Left lung (tissue), 10 donors: ENCODE data around the gene YY1. TPM values are rescaled to one million over a fixed set of nuclear protein-coding genes. Genes with fewer than 3 reads are reported as not detected.

ENCODE experiments used
- ATAC-seq: fragments of 200-7000 bp; cut with Tn5 transposase; one replicate; pipeline ENCODE4 v1.9.1; 2020; ENCODE audit warnings: moderate library complexity
- DNase-seq, 4 donors: peaks; one replicate each; pipeline ENCODE4 v3.0.0-alpha.2; 2013 to 2020
- H3K27ac ChIP-seq, 2 donors: fragments of 200-600 bp; sonication (generic) in 1 of 2; one replicate each; pipeline versions ENCODE4 v1.5.0 to v1.8.0; 2020 to 2021
- H3K27me3 ChIP-seq, 2 donors: fragments of 200-600 bp; sonication (generic) in 1 of 2; one replicate each; pipeline versions ENCODE4 v1.5.0 to v1.8.0; 2020 to 2021
- H3K36me3 ChIP-seq, 2 donors: fragments of 200-600 bp; sonication (generic) in 1 of 2; one replicate each; pipeline versions ENCODE4 v1.5.0 to v1.8.0; 2020 to 2021
- H3K4me1 ChIP-seq, 2 donors: fragments of 200-600 bp; one replicate each; pipeline ENCODE4 v1.8.0; 2021
- H3K4me3 ChIP-seq, 2 donors: fragments of 200-600 bp; sonication (generic) in 1 of 2; one replicate each; pipeline versions ENCODE4 v1.5.0 to v1.8.0; 2020 to 2021; ENCODE audit warnings: mild to moderate bottlenecking in 1 of 2
- H3K9me3 ChIP-seq, 2 donors: fragments of 200-600 bp; sonication (generic) in 1 of 2; one replicate each; pipeline versions ENCODE4 v1.5.0 to v1.8.0; 2020 to 2021
- intact Hi-C, 2 donors: fragments of 100-400 bp; cut with DNase I; formaldehyde crosslinking; loops; one replicate each; pipeline versions ENCODE4 v1.11.2 to v1.14.2; 2022
- polyA plus RNA-seq, 6 donors: library from polyadenylated mRNA; unstranded; fragments of 120-200 nt; gene quantifications; one replicate each; pipeline ENCODE4 v1.2.1, GENCODE V29; 2013; ENCODE audit not compliant: insufficient read length in 6 of 6
- total RNA-seq, 2 donors: library from RNA; stranded (reverse); fragmentation: NEBNext Ultra II Directional; extraction: Animal tissue kit (Norgen Biotek cat#: 25700); gene quantifications; one replicate each; pipeline ENCODE4 v1.2.1, GENCODE V29; 2021
- TF ChIP-seq, protein P1 (sequence below), 2 donors: fragments of 200-600 bp; sonication (generic) in 1 of 2; IDR thresholded peaks; one replicate each; pipeline versions ENCODE4 v1.5.0 to v1.8.0; 2021; ENCODE audit warnings: antibody characterized with exemption in 2 of 2
- donor health status: DM: no; HTN: yes; CAD: no.
- donor health status: DM: no; HTN: no; CAD: no.

YY1 gene
- total and polyA plus RNA-seq, 8 donors = 57.4 to 129 (median 119) TPM

DNA sequence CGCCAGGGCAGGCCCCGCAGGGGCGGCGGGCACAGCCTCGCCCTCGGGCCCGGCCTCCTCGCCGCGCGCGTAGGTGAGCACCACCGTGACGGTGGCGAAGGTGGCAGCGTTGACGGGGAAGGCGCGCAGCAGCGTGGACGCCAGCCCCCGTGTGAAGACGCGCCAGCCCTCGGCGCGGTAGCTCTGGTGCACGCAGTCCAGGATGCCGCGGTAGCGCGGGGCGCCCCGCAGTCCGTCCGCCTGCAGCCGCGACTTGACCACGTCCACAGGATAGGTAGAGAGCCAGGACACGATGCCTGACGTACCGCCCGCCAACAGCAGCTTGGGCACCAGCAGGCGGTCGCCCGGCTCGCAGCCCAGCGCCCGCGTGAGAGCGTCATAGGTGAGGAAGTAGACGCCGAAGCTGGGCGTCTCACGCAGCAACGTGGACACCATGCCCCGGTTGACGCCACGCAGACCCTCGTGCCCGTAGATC is 53.4 kb downstream of the YY1 start:
- H3K4me1 ChIP-seq = peaks cover 7 to 16% of the 10 kb centered on the region in 2 donors
- peak in 2 of 4 donors; percentile 29 to 78 for DNase-seq
- H3K27me3 ChIP-seq = no peaks in the 10 kb centered on the region
- no peak for ATAC-seq
- TF ChIP-seq, protein P1, sequence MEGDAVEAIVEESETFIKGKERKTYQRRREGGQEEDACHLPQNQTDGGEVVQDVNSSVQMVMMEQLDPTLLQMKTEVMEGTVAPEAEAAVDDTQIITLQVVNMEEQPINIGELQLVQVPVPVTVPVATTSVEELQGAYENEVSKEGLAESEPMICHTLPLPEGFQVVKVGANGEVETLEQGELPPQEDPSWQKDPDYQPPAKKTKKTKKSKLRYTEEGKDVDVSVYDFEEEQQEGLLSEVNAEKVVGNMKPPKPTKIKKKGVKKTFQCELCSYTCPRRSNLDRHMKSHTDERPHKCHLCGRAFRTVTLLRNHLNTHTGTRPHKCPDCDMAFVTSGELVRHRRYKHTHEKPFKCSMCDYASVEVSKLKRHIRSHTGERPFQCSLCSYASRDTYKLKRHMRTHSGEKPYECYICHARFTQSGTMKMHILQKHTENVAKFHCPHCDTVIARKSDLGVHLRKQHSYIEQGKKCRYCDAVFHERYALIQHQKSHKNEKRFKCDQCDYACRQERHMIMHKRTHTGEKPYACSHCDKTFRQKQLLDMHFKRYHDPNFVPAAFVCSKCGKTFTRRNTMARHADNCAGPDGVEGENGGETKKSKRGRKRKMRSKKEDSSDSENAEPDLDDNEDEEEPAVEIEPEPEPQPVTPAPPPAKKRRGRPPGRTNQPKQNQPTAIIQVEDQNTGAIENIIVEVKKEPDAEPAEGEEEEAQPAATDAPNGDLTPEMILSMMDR (IDR thresholded peaks at IDR 0.05) = no peak
- H3K27ac ChIP-seq = no peak overlapping the region
- no peaks in the 10 kb centered on the region for H3K9me3 ChIP-seq
- peaks cover 0 to 27% of the 10 kb centered on the region in 2 donors for H3K36me3 ChIP-seq
- intact Hi-C loops = no loop called here
- no peak overlapping the region for H3K4me3 ChIP-seq

DNA sequence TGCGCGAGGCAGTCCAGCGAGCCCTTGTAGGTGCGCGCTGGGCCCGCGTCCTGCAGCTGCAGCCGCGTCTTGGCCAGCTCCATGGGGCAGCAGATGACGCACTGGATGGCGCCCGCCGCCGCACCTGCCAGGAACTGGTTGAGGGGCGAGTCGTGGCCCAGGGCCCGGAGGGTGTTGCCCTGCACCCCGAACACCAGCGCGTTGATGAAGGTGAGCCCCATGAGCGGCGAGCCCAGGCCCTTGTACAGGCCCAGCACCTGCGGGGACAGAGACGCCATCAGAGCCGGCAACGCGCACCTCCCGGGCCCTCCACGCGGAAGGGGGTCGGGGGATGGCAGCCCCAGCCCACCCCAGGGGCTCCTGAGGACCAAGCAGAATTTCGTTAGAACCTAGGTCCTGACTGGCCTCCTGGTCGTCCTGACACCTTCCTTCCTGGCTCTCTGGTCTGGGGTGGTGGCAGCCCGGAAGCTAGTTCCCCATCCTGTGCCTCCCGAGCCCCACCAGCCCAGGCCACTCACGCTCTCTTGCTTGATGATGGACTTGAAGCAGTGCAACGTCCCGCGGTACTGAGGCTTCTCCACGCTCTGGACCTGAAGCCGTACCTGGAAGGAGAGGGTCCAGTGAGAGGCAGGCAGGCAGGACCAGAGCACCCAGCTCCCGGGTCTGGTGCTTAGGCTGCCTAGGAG is 54.0 kb downstream of the YY1 start:
- DNase-seq = peak in 2 of 4 donors; percentile 29 to 43
- Histone ChIP-seq H3K4me3 (no peak overlapping the region), H3K27me3 (no peaks in the 10 kb centered on the region), H3K27ac (no peak overlapping the region), H3K9me3 (no peaks in the 10 kb centered on the region), H3K4me1 (peaks cover 13 to 22% of the 10 kb centered on the region in 2 donors), H3K36me3 (peaks cover 0 to 27% of the 10 kb centered on the region in 2 donors)
- ATAC-seq = no peak
- intact Hi-C loops = no loop called here
- TF ChIP-seq, protein P1 (IDR thresholded peaks at IDR 0.05) = no peak

- DNase-seq (peak in 1 of 4 donors; percentile 24), ATAC-seq (no peak)
- Histone ChIP-seq H3K27me3 (no peaks in the 10 kb centered on the region), H3K9me3 (no peaks in the 10 kb centered on the region), H3K27ac (no peak overlapping the region), H3K36me3 (peaks cover 0 to 27% of the 10 kb centered on the region in 2 donors), H3K4me1 (peaks cover 15 to 25% of the 10 kb centered on the region in 2 donors), H3K4me3 (no peak overlapping the region)
- intact Hi-C loops = no loop called here
- TF ChIP-seq, protein P1 (IDR thresholded peaks at IDR 0.05) = no peak
These were observed 54.7 kb downstream of the YY1 start for GRCh38 chr14:100293497-100294212.

GRCh38 chr14:100294213-100294962 is 55.4 kb downstream of the YY1 start:
- no peak for ATAC-seq
- DNase-seq = peak in 2 of 4 donors; percentile 27 to 46

More at GRCh38 chr14:100294213-100294962, 55.4 kb downstream of the YY1 start:
- TF ChIP-seq, protein P1 (IDR thresholded peaks at IDR 0.05) = no peak
- H3K27ac ChIP-seq = no peak overlapping the region
- H3K4me3 ChIP-seq = no peak overlapping the region
- H3K36me3 ChIP-seq = peaks cover 0 to 27% of the 10 kb centered on the region in 2 donors
- intact Hi-C loops = no loop called here
- no peaks in the 10 kb centered on the region for H3K9me3 ChIP-seq
- H3K27me3 ChIP-seq = no peaks in the 10 kb centered on the region
- peaks cover 15 to 25% of the 10 kb centered on the region in 2 donors for H3K4me1 ChIP-seq
